OCI-LY3 (cell line): Measurements from ENCODE around the gene ZC3H12D.

Experiments used
- H2AFZ ChIP-seq: fragments of 200-600, 300-600 bp; shearing (Covaris generic); 2 replicates; pipeline ENCODE4 v1.6.0; 2014; ENCODE audit warnings: antibody characterized with exemption, low read depth, low read length
- H3K27ac ChIP-seq: fragments of 200-600, 300-600 bp; sonication (generic); 2 replicates; pipeline ENCODE4 v1.5.1; 2014; ENCODE audit warnings: mild to moderate bottlenecking, low read length, moderate library complexity, mixed read lengths
- H3K27me3 ChIP-seq: fragments of 200-600, 300-600 bp; sonication (generic); 2 replicates; pipeline ENCODE4 v1.6.1; 2014; ENCODE audit warnings: low read depth, low read length, mixed read lengths
- H3K36me3 ChIP-seq: fragments of 200-600, 300-600 bp; sonication (generic); replicated peaks from 2 replicates; pipeline ENCODE3; 2014; ENCODE audit warnings: low read depth, low read length, mixed read lengths
- H3K4me1 ChIP-seq: fragments of 300-600, 200-600 bp; sonication (generic); 2 replicates; pipeline ENCODE4 v1.6.1; 2014; ENCODE audit warnings: low read length, mixed read lengths
- H3K4me2 ChIP-seq: fragments of 200-600, 300-600 bp; sonication (generic); 2 replicates; pipeline ENCODE4 v1.6.1; 2014; ENCODE audit warnings: low read length, mixed read lengths
- H3K4me3 ChIP-seq: fragments of 300-600, 200-600 bp; sonication (generic); 2 replicates; pipeline ENCODE4 v1.5.1; 2014; ENCODE audit warnings: antibody characterized with exemption, mild to moderate bottlenecking, low read length, moderate library complexity
- H3K79me2 ChIP-seq: fragments of 300-600, 200-600 bp; shearing (Covaris generic); 2 replicates; pipeline ENCODE4 v1.6.1; 2014; ENCODE audit warnings: mild to moderate bottlenecking, low read length, mixed read lengths
- H3K9ac ChIP-seq: fragments of 300-600, 200-600 bp; shearing (Covaris generic); 2 replicates; pipeline ENCODE4 v1.6.0; 2014; ENCODE audit warnings: mild to moderate bottlenecking, low read length, moderate library complexity
- H3K9me3 ChIP-seq: fragments of 200-600, 300-600 bp; shearing (Covaris generic); 2 replicates; pipeline ENCODE4 v1.6.1; 2014; ENCODE audit warnings: low read length, mixed read lengths; ENCODE audit not compliant: insufficient read depth
- H4K20me1 ChIP-seq: fragments of 200-600, 300-600 bp; sonication (generic); 2 replicates; pipeline ENCODE4 v1.6.1; 2016; ENCODE audit warnings: low read length, mixed read lengths; ENCODE audit not compliant: insufficient read depth
- EZH2phosphoT487 ChIP-seq: fragments of 200-600 bp; shearing (Covaris generic); IDR thresholded peaks from 2 replicates; pipeline ENCODE4 v1.6.1; 2018; ENCODE audit warnings: antibody characterized with exemption, mixed run types, low read depth
- TF ChIP-seq, protein P1 (sequence below): fragments of 200-600, 300-600 bp; sonication (generic); IDR thresholded peaks from 2 replicates; pipeline ENCODE4 v1.5.1; 2014; ENCODE audit warnings: antibody characterized with exemption, low read length, low read depth

ZC3H12D gene

DNA sequence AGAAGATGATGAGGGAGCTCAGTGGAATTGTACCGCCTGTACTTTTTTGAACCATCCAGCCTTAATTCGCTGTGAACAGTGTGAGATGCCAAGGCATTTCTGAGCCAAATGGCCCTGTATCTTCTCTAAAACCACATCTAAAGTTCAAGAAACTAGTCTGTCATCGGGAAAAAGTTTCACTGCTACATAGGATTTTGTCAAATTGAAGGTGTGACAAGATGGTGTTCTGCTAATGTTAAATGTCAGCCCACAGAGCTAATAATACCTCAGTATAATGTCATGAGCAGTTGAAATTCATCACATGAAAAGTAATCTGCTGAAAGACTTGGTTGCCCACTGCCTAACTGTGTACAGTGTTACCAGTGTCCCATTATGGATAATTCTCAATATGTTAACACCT lies 75.2 kb downstream of the ZC3H12D start:
- H2AFZ ChIP-seq: no peak overlapping the region
- H3K27me3 ChIP-seq: no peaks in the 10 kb centered on the region
- H3K4me3 ChIP-seq: no peak overlapping the region
- H4K20me1 ChIP-seq: 0 out of 2 replicates have a peak, but pooled peaks cover 5% of the 10 kb centered on the region
- H3K9ac ChIP-seq: no peak overlapping the region
- H3K79me2 ChIP-seq: no peaks in the 10 kb centered on the region
- no peaks in the 10 kb centered on the region for H3K9me3 ChIP-seq
- H3K4me2 ChIP-seq: no peak overlapping the region
- no peak for TF ChIP-seq EZH2phosphoT487
- TF ChIP-seq, protein P1, sequence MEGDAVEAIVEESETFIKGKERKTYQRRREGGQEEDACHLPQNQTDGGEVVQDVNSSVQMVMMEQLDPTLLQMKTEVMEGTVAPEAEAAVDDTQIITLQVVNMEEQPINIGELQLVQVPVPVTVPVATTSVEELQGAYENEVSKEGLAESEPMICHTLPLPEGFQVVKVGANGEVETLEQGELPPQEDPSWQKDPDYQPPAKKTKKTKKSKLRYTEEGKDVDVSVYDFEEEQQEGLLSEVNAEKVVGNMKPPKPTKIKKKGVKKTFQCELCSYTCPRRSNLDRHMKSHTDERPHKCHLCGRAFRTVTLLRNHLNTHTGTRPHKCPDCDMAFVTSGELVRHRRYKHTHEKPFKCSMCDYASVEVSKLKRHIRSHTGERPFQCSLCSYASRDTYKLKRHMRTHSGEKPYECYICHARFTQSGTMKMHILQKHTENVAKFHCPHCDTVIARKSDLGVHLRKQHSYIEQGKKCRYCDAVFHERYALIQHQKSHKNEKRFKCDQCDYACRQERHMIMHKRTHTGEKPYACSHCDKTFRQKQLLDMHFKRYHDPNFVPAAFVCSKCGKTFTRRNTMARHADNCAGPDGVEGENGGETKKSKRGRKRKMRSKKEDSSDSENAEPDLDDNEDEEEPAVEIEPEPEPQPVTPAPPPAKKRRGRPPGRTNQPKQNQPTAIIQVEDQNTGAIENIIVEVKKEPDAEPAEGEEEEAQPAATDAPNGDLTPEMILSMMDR: no peak
- peaks cover 15% of the 10 kb centered on the region for H3K4me1 ChIP-seq
- no peak overlapping the region for H3K27ac ChIP-seq
- peaks cover 44% of the 10 kb centered on the region for H3K36me3 ChIP-seq

DNA sequence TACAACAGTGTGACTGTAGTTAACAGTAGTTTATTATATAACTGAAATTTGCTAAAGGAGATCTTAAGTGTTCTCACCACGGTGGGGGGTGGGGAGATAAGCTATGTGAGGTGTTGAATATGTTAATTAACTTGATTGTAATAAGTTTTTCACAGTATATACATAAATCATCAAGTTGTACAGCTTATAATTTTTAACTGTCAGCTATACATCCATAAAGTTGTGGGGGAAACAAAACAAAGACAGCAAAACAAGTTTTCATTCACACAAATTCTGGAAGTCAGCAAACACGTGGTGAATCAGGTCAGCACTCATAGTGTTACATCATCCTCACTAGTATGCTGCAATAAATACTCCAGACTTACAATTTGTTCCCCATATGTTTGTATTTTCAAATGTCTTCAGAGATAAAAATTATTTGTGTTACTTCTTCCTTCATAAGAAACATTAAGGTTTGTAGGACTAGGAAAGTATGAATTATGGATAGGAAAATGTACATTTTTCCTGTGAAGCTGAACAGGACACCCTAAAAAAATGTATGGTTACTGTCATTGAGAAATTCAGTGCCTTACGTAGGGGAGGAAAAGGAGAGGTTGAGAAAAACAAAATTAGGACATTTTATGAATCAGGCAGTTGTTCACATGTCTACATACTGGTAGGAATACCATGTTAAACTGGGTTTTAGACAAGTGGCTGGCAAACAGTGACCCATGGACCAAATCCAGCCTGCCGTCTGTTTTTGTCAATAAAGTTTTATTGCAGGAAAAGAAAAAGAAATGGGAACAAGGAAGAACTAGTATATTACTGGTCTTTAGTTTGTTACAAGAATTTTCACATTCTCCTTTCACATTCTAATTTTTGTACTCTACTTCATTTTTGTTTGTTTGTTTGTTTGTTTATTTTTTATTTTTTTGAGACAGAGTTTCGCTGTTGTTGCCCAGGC lies 78.7 kb downstream of the ZC3H12D start:
- Histone ChIP-seq H3K4me3 (no peak overlapping the region), H3K4me1 (no peaks in the 10 kb centered on the region), H3K27me3 (no peaks in the 10 kb centered on the region), H3K27ac (no peak overlapping the region), H3K4me2 (no peak overlapping the region), H3K36me3 (peaks cover 41% of the 10 kb centered on the region), H3K9me3 (no peaks in the 10 kb centered on the region), H3K79me2 (no peaks in the 10 kb centered on the region), H4K20me1 (no peaks in the 10 kb centered on the region), H2AFZ (no peak overlapping the region), H3K9ac (no peak overlapping the region)
- no peak for TF ChIP-seq EZH2phosphoT487
- TF ChIP-seq, protein P1: no peak

DNA sequence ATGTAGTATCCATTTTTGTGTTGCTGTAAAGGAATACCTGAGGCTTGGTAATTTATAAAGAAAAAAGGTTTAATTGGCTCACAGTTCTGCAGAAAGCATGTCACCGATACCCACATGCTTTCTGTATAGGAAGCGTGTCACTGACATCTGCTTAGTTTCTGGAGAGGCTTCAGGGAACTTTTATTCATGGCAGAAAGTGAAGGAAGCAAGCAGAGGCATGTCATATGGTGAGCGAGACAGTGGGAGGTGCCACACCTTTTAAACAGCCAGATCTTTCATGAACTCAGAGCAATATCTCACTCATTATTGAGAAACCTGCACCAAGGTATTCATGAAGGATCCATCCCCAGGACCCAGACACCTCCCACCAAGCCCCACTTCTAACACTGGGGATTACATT lies 81.3 kb downstream of the ZC3H12D start:
- Histone ChIP-seq H3K27ac (no peak overlapping the region), H3K79me2 (no peaks in the 10 kb centered on the region), H4K20me1 (no peaks in the 10 kb centered on the region), H3K4me3 (no peak overlapping the region), H3K4me1 (no peaks in the 10 kb centered on the region), H3K27me3 (no peaks in the 10 kb centered on the region), H3K36me3 (peaks cover 34% of the 10 kb centered on the region), H3K9ac (no peak overlapping the region), H3K9me3 (no peaks in the 10 kb centered on the region), H2AFZ (no peak overlapping the region), H3K4me2 (no peak overlapping the region)
- TF ChIP-seq, protein P1: no peak
- TF ChIP-seq EZH2phosphoT487: no peak

DNA sequence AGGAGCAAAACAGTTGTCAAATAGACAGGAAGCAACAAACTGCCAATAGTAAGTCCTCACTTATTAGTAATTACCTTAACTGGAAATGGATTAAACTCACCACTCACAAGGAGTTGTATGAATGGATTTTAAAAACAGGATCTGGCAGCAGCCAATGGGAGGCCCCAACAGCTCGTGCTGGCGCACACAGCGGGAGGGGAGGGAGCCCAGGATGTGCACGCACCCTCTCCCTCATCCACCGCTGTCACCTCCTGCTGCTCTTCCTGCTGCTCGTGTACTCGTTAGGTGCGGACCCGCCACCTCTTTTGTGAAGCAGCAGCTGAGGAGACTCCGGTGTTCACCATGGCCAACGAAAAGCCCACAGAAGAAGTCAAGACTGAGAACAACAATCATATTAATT lies 84.8 kb downstream of the ZC3H12D start, which contains the start of gene SUMO4:
Gene SUMO4, plus strand, starts transcription at position 213 of the 400 bp plus-strand sequence. Its CDS starts 130 bp downstream, at position 343.
- no peak within 1 kb of the TSS for H3K27ac ChIP-seq
- H4K20me1 ChIP-seq: peaks cover 12% of the 10 kb centered on the region
- no peaks in the 10 kb centered on the region for H3K4me1 ChIP-seq
- H3K27me3 ChIP-seq: no peaks in the 10 kb centered on the region
- H3K4me3 ChIP-seq: no peak within 1 kb of the TSS
- H3K79me2 ChIP-seq: peaks cover 27% of the 10 kb centered on the region
- no peak within 1 kb of the TSS for H3K9ac ChIP-seq
- H3K4me2 ChIP-seq: no peak within 1 kb of the TSS
- no peak for TF ChIP-seq EZH2phosphoT487
- TF ChIP-seq, protein P1: no peak
- no peak within 1 kb of the TSS for H2AFZ ChIP-seq
- H3K9me3 ChIP-seq: no peaks in the 10 kb centered on the region
- peaks cover 40% of the 10 kb centered on the region for H3K36me3 ChIP-seq
